Transverse colon (tissue), 3 donors: ENCODE measurements around the gene SLC24A4.

Experiments used
- CTCF ChIP-seq, 5 experiments: fragments of 200-600 bp in 3 of 5; fragments of 450-650 bp in 2 of 5; sonication (generic) in 3 of 5; IDR thresholded peaks; 1 replicate in 2 of 5; 2 replicates in 3 of 5; pipeline ENCODE4 v1.5.1; 2016 to 2017; ENCODE audit warnings: antibody characterized with exemption in 5 of 5, inconsistent platforms in 3 of 5, mild to moderate bottlenecking in 2 of 5, moderate library complexity in 1 of 5
- EP300 ChIP-seq: sonication (generic); formaldehyde crosslinking; IDR thresholded peaks from one replicate; pipeline ENCODE4 v1.6.1; 2017; ENCODE audit warnings: antibody characterized with exemption, low read depth

GRCh38 chr14:92321701-92322100, 1.3 kb upstream of the SLC24A4 start:
- TF ChIP-seq EP300 = no peak
- no peak for TF ChIP-seq CTCF (IDR thresholded peaks at IDR 0.05)
